Liver (tissue), 9 donors: ENCODE data around the gene PRIMA1. TPM values are rescaled to one million over a fixed set of nuclear protein-coding genes. Genes with fewer than 3 reads are reported as not detected.

Source experiments
- DNase-seq: peaks from one replicate; pipeline ENCODE4 v3.0.0-alpha.2; 2017; ENCODE audit warnings: low spot score
- H3K27ac ChIP-seq, 2 donors: one replicate each; pipeline ENCODE4 v1.7.0; 2013; ENCODE audit warnings: inconsistent platforms in 2 of 2, low read length in 2 of 2, control low read depth in 1 of 2, low read depth in 1 of 2, mild to moderate bottlenecking in 1 of 2
- H3K27me3 ChIP-seq, 4 donors: one replicate each; pipeline versions ENCODE4 v1.6.1 to v1.7.0; 2013; ENCODE audit warnings: low read length in 3 of 4, inconsistent platforms in 1 of 4, mild to moderate bottlenecking in 1 of 4, moderate library complexity in 1 of 4; ENCODE audit not compliant: control insufficient read depth in 4 of 4, insufficient read depth in 4 of 4
- H3K36me3 ChIP-seq, 4 donors: one replicate each; pipeline versions ENCODE4 v1.6.1 to v1.7.0; 2013; ENCODE audit warnings: low read length in 3 of 4, mild to moderate bottlenecking in 3 of 4, low read depth in 1 of 4, moderate library complexity in 1 of 4; ENCODE audit not compliant: control insufficient read depth in 4 of 4, insufficient read depth in 3 of 4
- H3K4me1 ChIP-seq, 4 donors: one replicate each; pipeline versions ENCODE4 v1.6.1 to v1.7.0; 2013; ENCODE audit warnings: low read length in 3 of 4, mild to moderate bottlenecking in 3 of 4, moderate library complexity in 1 of 4; ENCODE audit not compliant: control insufficient read depth in 4 of 4, insufficient read depth in 4 of 4
- H3K4me3 ChIP-seq, 3 donors: one replicate each; pipeline versions ENCODE4 v1.6.1 to v1.7.0; 2013; ENCODE audit warnings: low read length in 3 of 3, control low read depth in 1 of 3, low read depth in 1 of 3, mild to moderate bottlenecking in 1 of 3
- H3K9ac ChIP-seq, 2 donors: one replicate each; pipeline ENCODE4 v1.7.0; 2013; ENCODE audit warnings: low read length in 2 of 2, mild to moderate bottlenecking in 2 of 2, moderate library complexity in 2 of 2, control low read depth in 1 of 2, low read depth in 1 of 2
- H3K9me3 ChIP-seq, 4 donors: one replicate each; pipeline versions ENCODE4 v1.6.1 to v1.7.0; 2013; ENCODE audit warnings: low read length in 3 of 4; ENCODE audit not compliant: control insufficient read depth in 4 of 4
- ATF3 ChIP-seq: IDR thresholded peaks from 2 replicates; pipeline ENCODE4 v1.6.1; 2016; ENCODE audit warnings: antibody characterized with exemption
- CTCF ChIP-seq: fragments of 150-350 bp; IDR thresholded peaks from 2 replicates; pipeline ENCODE4 v1.5.1; 2017; ENCODE audit warnings: improper control_type of control experiment, low read depth, low read length; ENCODE audit not compliant: missing input control
- EGR1 ChIP-seq, 2 donors: IDR thresholded peaks; 2 replicates each; pipeline ENCODE4 v1.6.1; 2016 to 2018; ENCODE audit warnings: antibody characterized with exemption in 2 of 2, low read depth in 2 of 2
- FOXA1 ChIP-seq: IDR thresholded peaks from 2 replicates; pipeline ENCODE4 v1.6.1; 2016; ENCODE audit warnings: antibody characterized with exemption
- FOXA2 ChIP-seq: IDR thresholded peaks from 2 replicates; pipeline ENCODE4 v1.6.1; 2016; ENCODE audit warnings: antibody characterized with exemption
- GABPA ChIP-seq, 2 donors: IDR thresholded peaks in 1 of 2; conservative IDR thresholded peaks in 1 of 2; 2 replicates each; pipeline ENCODE4 v1.6.1; 2016; ENCODE audit warnings: antibody characterized with exemption in 2 of 2, mild to moderate bottlenecking in 1 of 2, moderate library complexity in 1 of 2
- HNF4A ChIP-seq, 2 donors: conservative IDR thresholded peaks; 2 replicates each; pipeline ENCODE4 v1.6.1; 2016; ENCODE audit warnings: antibody characterized with exemption in 2 of 2, mild to moderate bottlenecking in 2 of 2
- HNF4G ChIP-seq: IDR thresholded peaks from 2 replicates; pipeline ENCODE4 v1.6.1; 2016; ENCODE audit warnings: antibody characterized with exemption
- JUND ChIP-seq, 2 donors: IDR thresholded peaks; 2 replicates each; pipeline ENCODE4 v1.6.1; 2016; ENCODE audit warnings: antibody characterized with exemption in 2 of 2
- MAX ChIP-seq: IDR thresholded peaks from 2 replicates; pipeline ENCODE4 v1.6.1; 2016; ENCODE audit warnings: antibody characterized with exemption
- RAD21 ChIP-seq, 2 donors: IDR thresholded peaks; 2 replicates each; pipeline ENCODE4 v1.6.1; 2016; ENCODE audit warnings: antibody characterized with exemption in 2 of 2, mild to moderate bottlenecking in 2 of 2
- REST ChIP-seq: IDR thresholded peaks from 2 replicates; pipeline ENCODE4 v1.6.1; 2016; ENCODE audit warnings: antibody characterized with exemption, mild to moderate bottlenecking
- RXRA ChIP-seq, 2 donors: IDR thresholded peaks; 2 replicates each; pipeline ENCODE4 v1.6.1; 2017 to 2018; ENCODE audit warnings: antibody characterized with exemption in 2 of 2, mild to moderate bottlenecking in 1 of 2
- SP1 ChIP-seq: IDR thresholded peaks from 2 replicates; pipeline ENCODE4 v1.6.1; 2018; ENCODE audit warnings: antibody characterized with exemption, mild to moderate bottlenecking
- TAF1 ChIP-seq: conservative IDR thresholded peaks from 2 replicates; pipeline ENCODE4 v1.6.1; 2016; ENCODE audit warnings: antibody characterized with exemption, mild to moderate bottlenecking
- YY1 ChIP-seq: IDR thresholded peaks from 2 replicates; pipeline ENCODE4 v1.6.1; 2016; ENCODE audit warnings: antibody characterized with exemption, mild to moderate bottlenecking
- ZBTB33 ChIP-seq: IDR thresholded peaks from 2 replicates; pipeline ENCODE4 v1.6.1; 2016; ENCODE audit warnings: antibody characterized with exemption
- WGBS: extraction: QIAGEN DNeasy Blood & Tissue Kit; methylation state at CpG from one replicate; pipeline ENCODE4 v1.1.7; 2013; 5-methylcytosine and 5-hydroxymethylcytosine counted together
- polyA plus RNA-seq, 2 donors: library from polyadenylated mRNA; stranded (reverse) in 1 of 2; unstranded in 1 of 2; fragments of 200-250 nt in 1 of 2; fragments of >200 nt in 1 of 2; fragmentation: Nextera tagmentation in 1 of 2; extraction: Ambion mirVana in 1 of 2; gene quantifications; one replicate each; pipeline versions ENCODE4 v1.2.1 to v1.2.3, GENCODE V29; 2013 to 2015
- total RNA-seq, 2 donors: library from RNA; depleted of rRNA; stranded (reverse); fragments of >200 nt; gene quantifications; one replicate each; pipeline ENCODE4 v1.2.3, GENCODE V29; 2014
- donor health status: healthy.
- donor health status: healthy.
- donor health status: healthy.
- donor health status: healthy.
- donor health status: healthy.

Gene PRIMA1
- total and polyA plus RNA-seq, 4 donors = 0.08 to 0.38 (median 0.13) TPM; not detected in 1

GRCh38 chr14:93733631-93734030, 54.7 kb downstream of the PRIMA1 start:
- no peak overlapping the region for H3K9ac ChIP-seq
- H3K27ac ChIP-seq = no peak overlapping the region
- no peaks in the 10 kb centered on the region for H3K9me3 ChIP-seq
- no peak overlapping the region for H3K4me3 ChIP-seq
- no peaks in the 10 kb centered on the region for H3K4me1 ChIP-seq
- no peaks in the 10 kb centered on the region for H3K36me3 ChIP-seq
- no peaks in the 10 kb centered on the region for H3K27me3 ChIP-seq
- DNase-seq = no peak
- WGBS = 72% methylated on average over 6 of the region's 6 CpGs
- no peak for TF ChIP-seq SP1
- no peak for TF ChIP-seq JUND (IDR thresholded peaks at IDR 0.05)
- TF ChIP-seq HNF4A (conservative IDR thresholded peaks at IDR 0.05) = no peak
- TF ChIP-seq RAD21 (IDR thresholded peaks at IDR 0.05) = no peak
- no peak for TF ChIP-seq TAF1
- TF ChIP-seq ATF3 = no peak
- TF ChIP-seq GABPA (IDR thresholded peaks at IDR 0.05 in 1 of 2, conservative IDR thresholded peaks at IDR 0.05 in 1 of 2) = no peak
- no peak for TF ChIP-seq RXRA (IDR thresholded peaks at IDR 0.05)
- no peak for TF ChIP-seq HNF4G
- TF ChIP-seq MAX = no peak
- no peak for TF ChIP-seq REST
- TF ChIP-seq CTCF = no peak
- no peak for TF ChIP-seq EGR1 (IDR thresholded peaks at IDR 0.05; ENCODE audit: low read depth in 2 of 2)
- no peak for TF ChIP-seq FOXA1
- TF ChIP-seq ZBTB33 = no peak
- no peak for TF ChIP-seq FOXA2
- no peak for TF ChIP-seq YY1

- DNase-seq = no peak
- TF ChIP-seq JUND (IDR thresholded peaks at IDR 0.05) (no peak), GABPA (IDR thresholded peaks at IDR 0.05 in 1 of 2, conservative IDR thresholded peaks at IDR 0.05 in 1 of 2) (no peak), RAD21 (IDR thresholded peaks at IDR 0.05) (no peak), FOXA1 (no peak), SP1 (no peak), FOXA2 (no peak), CTCF (no peak), MAX (no peak), REST (no peak)
Measured at GRCh38 chr14:93733231-93733630, 55.1 kb downstream of the PRIMA1 start.

More at GRCh38 chr14:93733231-93733630, 55.1 kb downstream of the PRIMA1 start:
- H3K27ac ChIP-seq = no peak overlapping the region
- WGBS = 81% methylated on average over 11 of the region's 11 CpGs
- H3K9me3 ChIP-seq = no peaks in the 10 kb centered on the region
- H3K36me3 ChIP-seq = no peaks in the 10 kb centered on the region
- no peaks in the 10 kb centered on the region for H3K4me1 ChIP-seq
- no peak overlapping the region for H3K4me3 ChIP-seq
- H3K27me3 ChIP-seq = no peaks in the 10 kb centered on the region
- H3K9ac ChIP-seq = no peak overlapping the region
